GM20431 (cell line): ENCODE measurements around the gene PC.

Source experiments
- in situ Hi-C: fragments of 300-500 bp; cut with MseI, MboI; formaldehyde crosslinking; loops from one replicate; pipeline ENCODE4 v1.15.0; 2020; ENCODE audit warnings: low sequenced_read_pairs; ENCODE audit not compliant: unreplicated experiment

Gene PC

GRCh38 chr11:66888282-66888681 is 69.9 kb downstream of the PC start:
- in situ Hi-C loops: no loop called here

GRCh38 chr11:66887526-66887925 is 70.7 kb downstream of the PC start:
- in situ Hi-C loops: no loop called here

- in situ Hi-C loops: no loop called here
These were observed 71.4 kb downstream of the PC start for GRCh38 chr11:66886671-66887221.

GRCh38 chr11:66885950-66886440 is 72.2 kb downstream of the PC start:
- in situ Hi-C loops: no loop called here

- in situ Hi-C loops: no loop called here
These were observed 72.7 kb downstream of the PC start for GRCh38 chr11:66885469-66885868.

- in situ Hi-C loops: no loop called here
These were observed 73.7 kb downstream of the PC start for GRCh38 chr11:66884443-66884842.

GRCh38 chr11:66883016-66883965 is 74.9 kb downstream of the PC start:
- in situ Hi-C loops: no loop called here

GRCh38 chr11:66882561-66883015 is 75.6 kb downstream of the PC start:
- in situ Hi-C loops: no loop called here

- in situ Hi-C loops: no loop called here
These were observed 76.2 kb downstream of the PC start for GRCh38 chr11:66881927-66882452.

- in situ Hi-C loops: no loop called here
These were observed 76.7 kb downstream of the PC start for GRCh38 chr11:66881451-66881835.

- in situ Hi-C loops: no loop called here
These were observed 77.4 kb downstream of the PC start for GRCh38 chr11:66880496-66881450.

- in situ Hi-C loops: no loop called here
These were observed 78.2 kb downstream of the PC start for GRCh38 chr11:66879999-66880398.

- in situ Hi-C loops: no loop called here
These were observed 78.6 kb downstream of the PC start for GRCh38 chr11:66879583-66879982.

GRCh38 chr11:66879000-66879399 is 79.2 kb downstream of the PC start:
- in situ Hi-C loops: no loop called here

GRCh38 chr11:66878474-66878873 is 79.7 kb downstream of the PC start:
- in situ Hi-C loops: no loop called here

GRCh38 chr11:66877588-66878385 is 80.4 kb downstream of the PC start:
- in situ Hi-C loops: no loop called here

GRCh38 chr11:66875378-66875777 is 82.8 kb downstream of the PC start:
- in situ Hi-C loops: no loop called here

GRCh38 chr11:66874232-66874631 is 84.0 kb downstream of the PC start:
- in situ Hi-C loops: no loop called here

GRCh38 chr11:66871521-66871901 is 86.7 kb downstream of the PC start:
- in situ Hi-C loops: no loop called here
